ENCODE results near the gene FBXO47. TPM values are rescaled to one million over a fixed set of nuclear protein-coding genes. Genes with fewer than 3 reads are reported as not detected.

FBXO47 gene
- polyA plus RNA-seq, 12 donors, result not detected

DNA sequence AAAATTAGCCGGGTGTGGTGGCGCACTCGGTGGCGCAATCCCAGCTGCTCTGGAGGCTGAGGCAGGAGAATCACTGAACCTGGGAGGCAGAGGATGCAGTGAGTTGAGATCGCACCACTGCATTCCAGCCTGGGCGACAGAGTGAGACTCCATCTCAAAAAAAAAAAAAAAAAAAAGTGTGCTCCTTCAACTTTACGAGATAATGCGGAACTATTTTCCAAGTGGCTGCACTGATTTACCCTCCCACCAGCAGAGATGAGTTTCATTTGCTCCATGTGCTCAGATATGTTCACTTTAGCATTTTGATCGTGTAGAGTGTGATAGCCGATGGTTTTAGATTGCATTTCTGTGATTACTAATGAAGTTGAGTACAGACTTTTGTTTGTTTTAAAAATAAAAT is 61.8 kb downstream of the FBXO47 start:
- no peak for DNase-seq

GRCh38 chr17:38904892-38905291 is 62.3 kb downstream of the FBXO47 start:
- no peak for DNase-seq

GRCh38 chr17:38903404-38903803 is 63.8 kb downstream of the FBXO47 start:
- DNase-seq, result no peak

GRCh38 chr17:38900978-38901656 is 66.1 kb downstream of the FBXO47 start:
- no peak for DNase-seq

- no peak for DNase-seq
Observed at GRCh38 chr17:38899421-38899820, 67.8 kb downstream of the FBXO47 start.

- DNase-seq, result no peak
Observed at GRCh38 chr17:38898812-38899348, 68.3 kb downstream of the FBXO47 start.

DNA sequence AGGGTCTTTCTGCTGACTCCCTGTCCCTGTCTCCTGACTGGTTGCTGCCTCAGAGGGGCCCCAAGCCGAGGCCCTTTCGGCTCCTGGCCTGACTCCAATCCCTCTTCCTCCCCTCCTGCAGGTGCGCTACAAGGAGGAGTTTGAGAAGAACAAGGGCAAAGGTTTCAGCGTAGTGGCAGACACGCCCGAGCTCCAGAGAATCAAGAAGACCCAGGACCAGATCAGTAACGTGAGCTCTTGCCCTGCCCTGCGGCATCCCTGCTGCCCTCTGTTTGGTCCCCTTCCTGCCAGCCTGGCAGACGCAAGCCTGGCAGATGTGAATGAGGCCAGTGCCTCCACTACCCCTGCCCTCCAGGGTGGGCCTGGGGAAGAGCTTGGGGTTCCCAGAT is 68.9 kb downstream of the FBXO47 start:
- no peak for DNase-seq

DNA sequence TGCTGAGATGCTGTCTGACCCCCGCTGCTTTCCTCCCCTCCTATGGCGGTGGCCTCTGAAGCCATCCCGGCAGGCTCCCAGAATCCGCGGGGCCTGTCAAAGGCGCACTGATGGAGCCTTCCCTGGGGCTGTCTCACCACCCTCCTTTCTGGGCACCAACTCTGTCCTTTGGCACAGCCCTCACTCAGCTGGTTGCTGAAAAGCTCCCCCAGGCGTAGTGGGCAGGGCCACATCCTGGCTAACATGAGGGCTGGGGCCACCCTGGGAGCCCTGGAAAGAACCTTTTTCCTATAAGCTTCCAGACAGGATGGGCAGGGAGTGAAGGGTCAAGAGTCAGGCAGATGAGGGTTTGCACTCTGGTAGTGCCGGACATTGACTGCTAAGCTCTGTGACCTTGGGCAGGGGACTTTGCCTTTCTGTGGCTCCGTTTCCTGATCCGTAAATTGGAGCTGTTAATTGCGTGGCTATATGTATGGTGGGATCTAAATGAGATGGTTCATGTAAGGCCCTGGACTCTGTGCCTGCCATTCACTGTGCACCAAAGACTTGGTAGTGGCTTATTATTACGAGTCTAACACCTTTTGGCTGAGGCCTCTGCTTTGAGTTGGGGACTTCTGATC is 69.4 kb downstream of the FBXO47 start:
- DNase-seq, result no peak

DNA sequence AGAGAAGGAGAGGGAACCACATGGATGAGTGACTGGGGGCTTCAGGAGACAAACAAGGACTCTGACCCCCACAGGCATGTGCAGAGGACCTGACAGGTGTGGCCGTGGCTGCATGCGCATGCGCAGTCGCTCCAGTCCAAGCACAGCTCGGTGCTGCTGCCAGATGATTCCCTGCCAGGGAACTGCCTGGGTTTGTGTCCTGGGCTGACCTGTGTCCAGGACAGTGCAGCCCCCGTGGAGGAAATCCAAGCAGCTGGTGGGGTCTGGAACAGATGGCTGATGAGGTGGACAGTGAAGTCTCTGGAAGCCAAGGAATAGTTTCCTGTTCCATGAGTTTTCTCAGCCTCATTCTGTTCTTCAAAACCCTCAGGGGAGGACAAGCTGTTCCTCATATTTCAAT is 70.0 kb downstream of the FBXO47 start:
- DNase-seq, result peak; percentile 77

- DNase-seq, result no peak
Observed at GRCh38 chr17:38896346-38896954, 70.8 kb downstream of the FBXO47 start.

DNA sequence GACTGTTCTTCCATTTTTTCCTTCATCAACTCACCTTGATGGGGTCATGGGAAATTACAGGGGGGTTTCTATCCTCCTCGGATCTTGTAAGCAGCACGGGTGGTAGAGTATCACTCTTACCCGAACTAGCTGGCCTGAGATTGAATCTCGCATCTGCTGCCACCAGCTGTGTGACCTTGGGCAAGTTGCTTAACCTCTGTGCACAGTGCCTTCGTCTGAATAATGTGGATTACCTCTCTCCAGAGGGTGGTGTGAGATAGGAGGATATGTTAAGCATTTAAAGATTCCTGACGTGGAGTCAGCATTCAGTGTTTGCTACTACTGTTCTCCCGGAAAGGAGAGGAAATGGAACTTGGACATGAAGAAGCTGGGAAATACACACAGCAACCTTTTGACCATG is 72.9 kb downstream of the FBXO47 start:
- DNase-seq, result no peak

DNA sequence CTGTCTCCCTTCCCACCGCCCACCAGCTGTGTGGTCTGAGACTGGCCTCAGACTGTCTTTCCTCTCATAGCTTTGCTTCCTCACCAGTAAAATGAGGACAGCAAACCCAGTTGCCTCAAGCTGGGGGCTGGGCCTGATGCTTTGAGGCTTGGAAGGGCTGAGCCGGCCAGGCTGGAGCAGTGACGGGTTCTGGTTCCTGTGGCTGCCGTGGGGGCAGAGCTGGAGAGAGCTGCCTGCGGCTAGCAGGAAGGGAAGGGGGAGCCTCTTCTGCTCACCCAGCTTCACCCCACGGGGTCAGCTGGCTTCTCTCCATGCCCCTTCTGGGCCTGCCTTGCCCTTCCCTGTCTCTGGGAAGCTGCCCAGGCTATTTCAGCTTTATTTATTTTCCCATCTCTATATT is 73.6 kb downstream of the FBXO47 start:
- no peak for DNase-seq

GRCh38 chr17:38893113-38893512 is 74.1 kb downstream of the FBXO47 start:
- no peak for DNase-seq

GRCh38 chr17:38892620-38893019 is 74.6 kb downstream of the FBXO47 start:
- no peak for DNase-seq

GRCh38 chr17:38892083-38892482 is 75.1 kb downstream of the FBXO47 start:
- DNase-seq, result no peak

- no peak for DNase-seq
Observed at GRCh38 chr17:38891441-38891840, 75.8 kb downstream of the FBXO47 start.

GRCh38 chr17:38890410-38890746 is 76.8 kb downstream of the FBXO47 start:
- DNase-seq, result no peak

DNA sequence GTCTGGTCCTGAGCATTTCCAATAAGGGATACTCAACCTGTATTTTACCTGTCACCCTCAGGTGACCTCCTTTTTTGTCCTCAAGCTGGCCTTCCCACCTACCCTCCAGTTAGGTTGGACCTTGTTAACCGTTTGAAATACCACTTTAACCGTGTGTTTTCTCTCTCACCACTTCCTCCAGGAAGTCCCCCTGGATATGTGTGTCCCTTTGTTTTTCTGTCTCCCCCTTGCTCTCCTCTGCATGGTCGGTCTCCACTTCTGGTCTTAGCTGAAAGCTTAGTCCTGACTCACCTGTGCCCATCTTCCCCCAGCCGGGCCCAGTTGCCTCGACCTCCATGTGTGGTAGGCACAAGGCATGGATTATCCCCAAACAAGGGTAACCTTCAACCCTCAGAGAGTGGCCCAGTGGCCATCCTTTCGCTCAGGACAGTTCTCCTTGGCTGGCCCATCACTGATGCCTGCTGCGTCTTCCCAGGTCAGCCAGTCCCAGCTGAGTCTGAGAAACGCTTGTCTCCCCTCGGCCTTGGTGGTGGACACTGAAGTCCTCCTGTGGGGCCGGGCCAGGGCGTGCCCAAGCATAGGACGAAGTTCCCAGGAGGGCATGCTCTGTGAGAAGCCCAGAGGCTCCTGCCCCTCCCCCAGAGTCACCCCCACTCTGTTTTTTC is 77.3 kb downstream of the FBXO47 start:
- no peak for DNase-seq

- DNase-seq, result no peak
Observed at GRCh38 chr17:38888842-38889241, 78.4 kb downstream of the FBXO47 start.

- DNase-seq, result no peak
Observed at GRCh38 chr17:38886643-38887010, 80.6 kb downstream of the FBXO47 start.
